Trophoblast cell (in vitro differentiated cells and primary cell): ENCODE results near the gene FBXO42.

Experiments
- DNase-seq, 2 donors: peaks; one replicate each; pipeline ENCODE4 v3.0.0-alpha.2; 2016
- H2AFZ ChIP-seq: 2 replicates; pipeline ENCODE4 v1.6.1; 2013; ENCODE audit warnings: low read length, moderate library complexity, mild to moderate bottlenecking; ENCODE audit not compliant: insufficient read depth, poor library complexity
- H2AK5ac ChIP-seq: 2 replicates; pipeline ENCODE4 v1.6.1; 2013; ENCODE audit warnings: mild to moderate bottlenecking, low read length
- H2BK120ac ChIP-seq: 2 replicates; pipeline ENCODE4 v1.6.1; 2013; ENCODE audit warnings: low read length, mild to moderate bottlenecking, moderate library complexity; ENCODE audit not compliant: insufficient read depth, poor library complexity
- H2BK12ac ChIP-seq: 2 replicates; pipeline ENCODE4 v1.6.1; 2013; ENCODE audit warnings: mild to moderate bottlenecking, low read length, moderate library complexity
- H2BK5ac ChIP-seq: 2 replicates; pipeline ENCODE4 v1.6.1; 2013; ENCODE audit warnings: low read length, low read depth, moderate library complexity, mild to moderate bottlenecking; ENCODE audit not compliant: poor library complexity
- H3K14ac ChIP-seq: 2 replicates; pipeline ENCODE4 v1.6.1; 2013; ENCODE audit warnings: mild to moderate bottlenecking, low read length
- H3K18ac ChIP-seq: 2 replicates; pipeline ENCODE4 v1.6.1; 2013; ENCODE audit warnings: mild to moderate bottlenecking, low read length
- H3K23ac ChIP-seq: 2 replicates; pipeline ENCODE4 v1.6.1; 2013; ENCODE audit warnings: low read length
- H3K27ac ChIP-seq: 2 replicates; pipeline ENCODE4 v1.5.1; 2013; ENCODE audit warnings: low read depth, mild to moderate bottlenecking, inconsistent platforms, low read length, moderate library complexity
- H3K27me3 ChIP-seq: 2 replicates; pipeline ENCODE4 v1.6.1; 2013; ENCODE audit warnings: inconsistent platforms, mild to moderate bottlenecking, low read length, moderate library complexity; ENCODE audit not compliant: insufficient read depth
- H3K36me3 ChIP-seq, 2 experiments: 1 replicate in 1 of 2; 2 replicates in 1 of 2; pipeline ENCODE4 v1.6.1; 2013; ENCODE audit warnings: low read length in 2 of 2, mild to moderate bottlenecking in 2 of 2, moderate library complexity in 1 of 2; ENCODE audit not compliant: insufficient read depth in 2 of 2, control insufficient read depth in 1 of 2
- H3K4ac ChIP-seq: 2 replicates; pipeline ENCODE4 v1.6.1; 2013; ENCODE audit warnings: low read depth, mild to moderate bottlenecking, low read length, moderate library complexity
- H3K4me1 ChIP-seq, 2 experiments: 1 replicate in 1 of 2; 2 replicates in 1 of 2; pipeline ENCODE4 v1.6.1; 2013; ENCODE audit warnings: low read length in 2 of 2, mild to moderate bottlenecking in 2 of 2, moderate library complexity in 1 of 2; ENCODE audit not compliant: insufficient read depth in 2 of 2, control insufficient read depth in 1 of 2
- H3K4me2 ChIP-seq: 2 replicates; pipeline ENCODE4 v1.6.1; 2013; ENCODE audit warnings: inconsistent platforms, mild to moderate bottlenecking, low read length, moderate library complexity
- H3K4me3 ChIP-seq: 2 replicates; pipeline ENCODE4 v1.5.1; 2013; ENCODE audit warnings: mild to moderate bottlenecking, low read depth, low read length, inconsistent platforms
- H3K79me1 ChIP-seq: one replicate; pipeline ENCODE4 v1.6.1; 2013; ENCODE audit warnings: low read length
- H3K79me2 ChIP-seq: 2 replicates; pipeline ENCODE4 v1.6.1; 2013; ENCODE audit warnings: low read length, mild to moderate bottlenecking; ENCODE audit not compliant: control insufficient read depth, insufficient read depth, poor library complexity
- H3K9ac ChIP-seq: 2 replicates; pipeline ENCODE4 v1.6.1; 2013; ENCODE audit warnings: mild to moderate bottlenecking, low read length
- H3K9me3 ChIP-seq: 2 replicates; pipeline ENCODE4 v1.6.1; 2013; ENCODE audit warnings: low read depth, mild to moderate bottlenecking, control low read depth, inconsistent platforms, low read length; ENCODE audit not compliant: insufficient read depth
- H4K12ac ChIP-seq: 2 replicates; pipeline ENCODE4 v1.6.1; 2013; ENCODE audit warnings: low read depth, mild to moderate bottlenecking, low read length, moderate library complexity
- H4K8ac ChIP-seq: 2 replicates; pipeline ENCODE4 v1.6.1; 2013; ENCODE audit warnings: low read depth, mild to moderate bottlenecking, low read length, moderate library complexity
- H4K91ac ChIP-seq: one replicate; pipeline ENCODE4 v1.6.1; 2013; ENCODE audit warnings: low read depth, mild to moderate bottlenecking, low read length, moderate library complexity
- WGBS: extraction: QIAGEN DNeasy Blood & Tissue Kit; methylation state at CpG from one replicate; pipeline ENCODE4 v1.1.7; 2013; ENCODE audit warnings: missing lambda C conversion rate; ENCODE audit not compliant: insufficient read length, insufficient coverage; ENCODE audit errors: extremely low coverage; 5-methylcytosine and 5-hydroxymethylcytosine counted together

FBXO42 gene

DNA sequence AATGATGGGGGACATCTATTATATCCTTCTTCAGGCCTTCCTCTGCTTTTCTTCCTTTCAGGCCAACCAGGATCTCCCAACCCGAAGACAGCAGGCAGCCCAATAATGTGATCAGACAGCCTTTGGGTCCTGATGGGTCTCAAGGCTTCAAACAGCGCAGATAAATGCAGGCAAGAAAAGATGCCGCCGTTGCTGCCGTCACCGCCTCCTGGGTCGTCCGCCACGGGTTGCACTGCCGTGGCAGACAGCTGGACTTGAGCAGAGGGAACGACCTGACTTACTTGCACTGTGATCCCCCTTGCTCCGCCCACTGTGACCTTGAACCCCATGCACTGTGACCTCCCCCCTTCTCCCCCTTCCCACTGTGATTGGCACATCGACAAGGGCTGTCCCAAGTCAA is 42.7 kb upstream of the FBXO42 start:
- Histone ChIP-seq H4K8ac (no peak overlapping the region), H3K9me3 (no peaks in the 10 kb centered on the region)

GRCh38 chr1:16393570-16394521 is 41.6 kb upstream of the FBXO42 start:
- no peak overlapping the region for H2BK5ac ChIP-seq
- H3K4me3 ChIP-seq: no peak overlapping the region
- H3K4ac ChIP-seq: no peak overlapping the region
- H4K8ac ChIP-seq: no peak overlapping the region
- no peak overlapping the region for H3K27ac ChIP-seq
- H4K12ac ChIP-seq: no peak overlapping the region
- H3K14ac ChIP-seq: no peak overlapping the region
- H3K23ac ChIP-seq: no peak overlapping the region
- peaks cover 45 to 54% of the 10 kb centered on the region in 2 experiments for H3K36me3 ChIP-seq
- H3K9me3 ChIP-seq: no peaks in the 10 kb centered on the region
- no peaks in the 10 kb centered on the region for H3K79me1 ChIP-seq
- no peak overlapping the region for H2BK12ac ChIP-seq
- no peak overlapping the region for H3K9ac ChIP-seq
- H2AFZ ChIP-seq: no peak overlapping the region
- H3K27me3 ChIP-seq: no peaks in the 10 kb centered on the region
- peak overlapping the region; percentile 21 for H3K18ac ChIP-seq
- DNase-seq: no peak
- peaks cover 7% of the 10 kb centered on the region for H3K79me2 ChIP-seq
- H3K4me2 ChIP-seq: no peak overlapping the region
- no peak overlapping the region for H2BK120ac ChIP-seq
- H2AK5ac ChIP-seq: no peak overlapping the region
- no CpG with 5 or more reads among the region's 10 CpGs for WGBS
- H4K91ac ChIP-seq: no peak overlapping the region
- H3K4me1 ChIP-seq: peaks cover 2 to 10% of the 10 kb centered on the region in 2 experiments

More for the DNA sequence above, 42.7 kb upstream of the FBXO42 start:
- Histone ChIP-seq H3K27me3 (no peaks in the 10 kb centered on the region), H4K12ac (no peak overlapping the region), H2BK5ac (no peak overlapping the region), H3K18ac (no peak overlapping the region), H3K27ac (no peak overlapping the region), H3K4me1 (peaks cover 2 to 5% of the 10 kb centered on the region in 2 experiments), H3K4ac (no peak overlapping the region), H3K9ac (no peak overlapping the region), H3K23ac (no peak overlapping the region), H2AFZ (no peak overlapping the region), H2BK12ac (no peak overlapping the region), H3K79me2 (peaks cover 7% of the 10 kb centered on the region), H4K91ac (no peak overlapping the region), H2AK5ac (no peak overlapping the region), H3K4me3 (no peak overlapping the region), H3K4me2 (no peak overlapping the region), H2BK120ac (no peak overlapping the region), H3K14ac (no peak overlapping the region), H3K79me1 (no peaks in the 10 kb centered on the region), H3K36me3 (peaks cover 45 to 62% of the 10 kb centered on the region in 2 experiments)
- DNase-seq: no peak
- WGBS: no CpG with 5 or more reads among the region's 13 CpGs

DNA sequence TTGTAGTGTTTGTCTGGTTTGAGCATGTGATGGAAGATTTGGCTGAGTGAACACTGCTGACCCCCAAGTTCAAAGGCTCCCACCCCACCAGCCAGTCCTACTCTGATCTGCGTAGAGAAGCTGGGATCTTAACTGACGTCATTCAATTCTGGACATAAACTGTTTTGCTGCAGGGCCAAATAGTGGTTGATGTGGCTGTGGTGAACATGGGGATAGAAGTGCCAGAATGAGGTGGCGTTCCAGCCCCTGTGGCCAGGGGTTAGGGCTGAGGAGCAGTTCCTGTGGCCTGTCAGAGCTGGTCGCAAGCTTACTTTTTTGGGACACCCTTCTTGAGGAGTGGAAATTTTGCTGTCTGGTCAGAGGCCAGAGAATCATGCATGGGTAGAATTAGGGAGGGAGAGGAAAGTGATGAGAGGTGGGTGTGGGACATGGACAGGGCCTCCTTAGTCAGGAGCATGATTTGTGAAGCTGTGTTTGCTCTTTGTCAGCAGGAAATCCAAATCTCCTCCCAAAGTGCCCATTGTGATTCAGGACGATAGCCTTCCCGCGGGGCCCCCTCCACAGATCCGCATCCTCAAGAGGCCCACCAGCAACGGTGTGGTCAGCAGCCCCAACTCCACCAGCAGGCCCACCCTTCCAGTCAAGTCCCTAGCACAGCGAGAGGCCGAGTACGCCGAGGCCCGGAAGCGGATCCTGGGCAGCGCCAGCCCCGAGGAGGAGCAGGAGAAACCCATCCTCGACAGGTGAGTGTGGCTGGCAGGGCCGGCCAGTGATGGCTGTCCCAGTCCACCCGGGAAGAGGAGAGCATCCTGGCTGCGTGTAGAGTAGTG is 40.7 kb upstream of the FBXO42 start:
- Histone ChIP-seq H3K36me3 (peaks cover 38 to 45% of the 10 kb centered on the region in 2 experiments), H2BK120ac (no peak overlapping the region), H3K27me3 (no peaks in the 10 kb centered on the region), H3K9ac (no peak overlapping the region), H3K9me3 (no peaks in the 10 kb centered on the region), H3K4me2 (no peak overlapping the region), H2AFZ (no peak overlapping the region), H4K8ac (no peak overlapping the region), H2AK5ac (no peak overlapping the region), H2BK5ac (no peak overlapping the region), H4K91ac (no peak overlapping the region), H4K12ac (no peak overlapping the region), H3K79me1 (no peaks in the 10 kb centered on the region), H3K79me2 (peaks cover 7% of the 10 kb centered on the region), H3K23ac (no peak overlapping the region), H3K4me1 (peaks cover 2 to 10% of the 10 kb centered on the region in 2 experiments), H3K14ac (no peak overlapping the region), H3K4ac (peak overlapping the region; percentile 29), H3K18ac (peak overlapping the region; percentile 21), H2BK12ac (no peak overlapping the region), H3K27ac (no peak overlapping the region), H3K4me3 (no peak overlapping the region)
- DNase-seq: no peak
- no CpG with 5 or more reads among the region's 21 CpGs for WGBS

GRCh38 chr1:16391411-16391810 is 39.1 kb upstream of the FBXO42 start:
- Histone ChIP-seq H2BK5ac (no peak overlapping the region), H3K27me3 (no peaks in the 10 kb centered on the region), H3K14ac (no peak overlapping the region), H2AFZ (no peak overlapping the region), H3K23ac (no peak overlapping the region), H2AK5ac (no peak overlapping the region), H3K4ac (peak overlapping the region; percentile 13), H3K18ac (no peak overlapping the region), H3K79me2 (peaks cover 7% of the 10 kb centered on the region), H3K4me2 (no peak overlapping the region), H4K91ac (no peak overlapping the region), H2BK120ac (no peak overlapping the region), H4K8ac (no peak overlapping the region), H3K4me3 (no peak overlapping the region), H2BK12ac (no peak overlapping the region), H3K9ac (no peak overlapping the region), H3K27ac (no peak overlapping the region), H3K9me3 (no peaks in the 10 kb centered on the region), H3K36me3 (peaks cover 27 to 32% of the 10 kb centered on the region in 2 experiments), H4K12ac (no peak overlapping the region), H3K79me1 (no peaks in the 10 kb centered on the region), H3K4me1 (peaks cover 2 to 10% of the 10 kb centered on the region in 2 experiments)
- DNase-seq: no peak
- no CpG with 5 or more reads among the region's 3 CpGs for WGBS
